Activated T-helper 1 cell treated with anti-CD3 and anti-CD28 coated beads, Interleukin-2, amount 50 U/mL, for 16 hours (primary cell): ENCODE data around the gene OR2K2.
"Not testable (repeated sequence)": the region's sequence is repeated elsewhere in the genome, so short reads cannot be mapped to it uniquely, and the experiment has no call there.

ENCODE experiments used
- DNase-seq, 2 donors: peaks; one replicate each; pipeline ENCODE4 v3.0.0-alpha.2; 2020; ENCODE audit warnings: low read depth in 1 of 2, low spot score in 1 of 2

OR2K2 gene

GRCh38 chr9:111330124-111330523 lies at the start of gene OR2K2:
TSS of gene OR2K2 (minus strand) at chr9:111330224. CDS start at chr9:111328433, 1,791 bp downstream.
- DNase-seq = no peak

GRCh38 chr9:111375817-111376564 lies 46.0 kb upstream of the OR2K2 start:
- no peak for DNase-seq

GRCh38 chr9:111375062-111375461 lies 45.0 kb upstream of the OR2K2 start:
- no peak for DNase-seq

- DNase-seq = no peak
These were observed 42.3 kb upstream of the OR2K2 start for GRCh38 chr9:111372297-111372696.

- no peak for DNase-seq
These were observed 37.0 kb upstream of the OR2K2 start for GRCh38 chr9:111366978-111367377.

GRCh38 chr9:111362526-111362925 lies 32.5 kb upstream of the OR2K2 start:
- no peak for DNase-seq

- no peak for DNase-seq
These were observed 30.9 kb upstream of the OR2K2 start for GRCh38 chr9:111360881-111361280.

GRCh38 chr9:111356481-111357244 lies 26.6 kb upstream of the OR2K2 start:
- DNase-seq = no peak

GRCh38 chr9:111352545-111352944 lies 22.5 kb upstream of the OR2K2 start:
- DNase-seq = no peak

GRCh38 chr9:111350556-111350955 lies 20.5 kb upstream of the OR2K2 start:
- no peak for DNase-seq

- DNase-seq = no peak
These were observed 19.7 kb upstream of the OR2K2 start for GRCh38 chr9:111349766-111350165.

- DNase-seq = no peak
These were observed 18.8 kb upstream of the OR2K2 start for GRCh38 chr9:111348821-111349271.

GRCh38 chr9:111334318-111334863 lies 4.4 kb upstream of the OR2K2 start:
- DNase-seq = not testable (repeated sequence)

- DNase-seq = no peak
These were observed 9.4 kb downstream of the OR2K2 start for GRCh38 chr9:111320631-111321030.

- no peak for DNase-seq
These were observed 13.2 kb downstream of the OR2K2 start for GRCh38 chr9:111316796-111317195.

GRCh38 chr9:111305914-111306313 lies 24.1 kb downstream of the OR2K2 start:
- no peak for DNase-seq

- DNase-seq = not testable (repeated sequence)
These were observed 26.0 kb downstream of the OR2K2 start for GRCh38 chr9:111304000-111304399.

- DNase-seq = no peak
These were observed 28.8 kb downstream of the OR2K2 start for GRCh38 chr9:111301195-111301594.

- no peak for DNase-seq
These were observed 29.8 kb downstream of the OR2K2 start for GRCh38 chr9:111300140-111300735.

- DNase-seq = not testable (repeated sequence)
These were observed 30.4 kb downstream of the OR2K2 start for GRCh38 chr9:111299599-111299966.

- DNase-seq = no peak
These were observed 31.1 kb downstream of the OR2K2 start for GRCh38 chr9:111298731-111299598.
